NOMO-1 treated with dmso at 0.1 percent for 144 hours (cell line): ENCODE results near the gene SLC16A1.
"Not testable (repeated sequence)": the region's sequence is repeated elsewhere in the genome, so short reads cannot be mapped to it uniquely, and the experiment has no call there.

Experiments used
- DNase-seq: peaks from one replicate; lab custom pipeline; 2025; ENCODE audit not compliant: unreplicated experiment; lab: John Stamatoyannopoulos, UW

The SLC16A1 gene

DNA sequence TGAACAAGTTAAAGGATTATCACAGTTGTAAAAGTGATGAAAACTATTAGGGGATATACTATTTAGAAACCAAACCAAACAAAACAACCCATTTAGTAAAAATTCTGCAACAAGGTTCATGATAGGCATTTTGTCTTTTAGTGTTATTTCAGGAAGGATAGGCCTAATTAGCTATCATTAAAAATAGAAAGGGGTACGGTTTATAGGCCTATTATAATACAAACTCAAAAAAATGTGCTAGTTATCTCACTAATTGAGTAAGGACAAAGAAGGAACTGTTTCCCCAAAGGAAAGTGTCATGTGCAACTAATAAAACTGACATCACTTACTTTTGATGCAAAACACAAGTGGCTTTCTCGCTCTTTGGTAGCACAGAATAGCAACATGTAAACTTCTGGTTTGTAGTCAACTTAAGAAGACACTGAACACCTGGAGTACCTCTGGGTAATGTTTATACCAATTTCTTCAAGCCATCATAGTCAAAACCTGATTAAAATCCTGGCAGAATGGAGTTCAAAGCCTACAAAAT is 28.5 kb downstream of the SLC16A1 start:
- no peak for DNase-seq

DNA sequence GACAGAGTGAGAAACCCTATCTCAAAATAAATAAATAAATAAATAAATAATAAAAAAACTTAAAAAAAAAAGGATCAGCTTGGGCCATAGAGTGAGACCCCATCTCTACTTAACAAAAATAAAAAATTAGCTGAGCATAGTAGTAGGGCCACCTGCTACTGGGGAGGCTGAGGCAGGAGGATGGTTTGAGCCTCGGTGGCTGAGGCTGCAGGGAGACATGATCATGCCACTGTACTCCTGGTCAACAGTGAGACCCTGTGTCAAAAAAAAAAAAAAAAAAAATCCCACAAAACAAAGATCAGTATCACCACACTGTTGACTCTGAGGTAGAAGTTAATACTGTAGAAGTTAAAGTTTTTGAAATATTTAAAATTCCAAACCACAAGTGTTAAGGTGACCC is 29.1 kb downstream of the SLC16A1 start:
- no peak for DNase-seq

DNA sequence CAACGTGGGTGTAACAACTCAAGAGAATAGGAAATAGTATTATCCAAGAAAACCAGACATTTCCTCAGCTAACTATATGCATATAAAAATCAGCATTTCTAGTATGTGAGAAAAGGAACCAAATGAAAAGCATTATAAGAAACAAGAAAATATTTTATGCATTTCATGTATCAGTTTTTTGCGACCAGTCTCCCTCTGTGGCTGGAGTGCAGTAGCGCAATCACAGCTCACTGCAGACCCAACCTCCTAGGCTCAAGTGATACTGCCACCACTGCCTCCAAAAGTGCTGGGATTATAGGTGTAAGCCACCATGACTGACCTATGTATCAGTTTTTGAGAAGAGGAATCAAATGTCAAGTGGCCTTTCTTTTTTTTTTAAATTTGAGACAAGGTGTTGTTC is 31.0 kb downstream of the SLC16A1 start:
- DNase-seq: no peak

DNA sequence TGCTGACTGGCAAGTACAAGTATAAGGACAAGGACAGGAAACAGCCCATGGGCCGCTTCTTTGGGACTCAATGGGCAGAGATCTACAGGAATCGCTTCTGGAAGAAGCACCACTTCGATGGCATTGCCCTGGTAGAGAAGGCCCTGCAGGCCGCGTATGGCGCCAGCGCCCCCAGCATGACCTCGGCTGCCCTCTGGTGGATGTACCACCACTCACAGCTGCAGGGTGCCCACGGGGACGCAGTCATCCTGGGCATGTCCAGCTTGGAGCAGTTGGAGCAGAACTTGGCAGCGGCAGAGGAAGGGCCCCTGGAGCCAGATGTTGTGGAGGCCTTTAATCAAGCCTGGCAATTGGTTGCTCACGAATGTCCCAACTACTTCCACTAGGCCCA is 32.0 kb downstream of the SLC16A1 start:
- no peak for DNase-seq

DNA sequence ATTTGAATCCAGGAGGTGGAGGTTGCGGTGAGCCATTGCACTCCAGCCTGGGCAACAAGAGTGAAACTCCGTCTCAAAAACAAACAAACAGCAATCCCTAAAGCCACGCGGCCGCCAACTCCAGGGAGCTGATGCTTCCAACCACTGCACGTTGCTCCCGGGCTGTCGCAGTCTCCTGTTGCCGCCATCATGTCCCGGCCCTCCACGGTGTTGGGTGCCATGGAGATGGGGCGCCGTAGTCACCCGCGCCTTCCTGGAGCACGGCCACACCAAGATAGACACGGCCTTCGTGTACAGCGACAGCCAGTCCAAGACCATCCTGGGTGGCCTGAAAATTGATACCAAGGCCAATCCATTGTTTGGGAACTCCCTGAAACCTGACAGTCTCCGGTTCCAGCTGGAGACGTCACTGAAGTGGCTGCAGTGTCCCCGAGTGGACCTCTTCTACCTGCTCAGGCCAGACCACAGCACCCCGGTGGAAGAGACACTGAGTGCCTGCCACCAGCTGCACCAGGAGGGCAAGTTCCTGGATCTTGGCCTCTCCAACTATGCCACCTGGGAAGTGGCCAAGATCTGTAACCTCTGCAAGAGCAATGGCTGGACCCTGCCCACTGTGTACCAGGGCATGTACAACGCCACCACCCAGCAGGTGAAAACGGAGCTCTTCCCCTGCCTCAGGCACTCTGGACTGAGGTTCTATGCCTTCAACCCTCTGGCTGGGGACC is 32.6 kb downstream of the SLC16A1 start:
- DNase-seq: no peak

DNA sequence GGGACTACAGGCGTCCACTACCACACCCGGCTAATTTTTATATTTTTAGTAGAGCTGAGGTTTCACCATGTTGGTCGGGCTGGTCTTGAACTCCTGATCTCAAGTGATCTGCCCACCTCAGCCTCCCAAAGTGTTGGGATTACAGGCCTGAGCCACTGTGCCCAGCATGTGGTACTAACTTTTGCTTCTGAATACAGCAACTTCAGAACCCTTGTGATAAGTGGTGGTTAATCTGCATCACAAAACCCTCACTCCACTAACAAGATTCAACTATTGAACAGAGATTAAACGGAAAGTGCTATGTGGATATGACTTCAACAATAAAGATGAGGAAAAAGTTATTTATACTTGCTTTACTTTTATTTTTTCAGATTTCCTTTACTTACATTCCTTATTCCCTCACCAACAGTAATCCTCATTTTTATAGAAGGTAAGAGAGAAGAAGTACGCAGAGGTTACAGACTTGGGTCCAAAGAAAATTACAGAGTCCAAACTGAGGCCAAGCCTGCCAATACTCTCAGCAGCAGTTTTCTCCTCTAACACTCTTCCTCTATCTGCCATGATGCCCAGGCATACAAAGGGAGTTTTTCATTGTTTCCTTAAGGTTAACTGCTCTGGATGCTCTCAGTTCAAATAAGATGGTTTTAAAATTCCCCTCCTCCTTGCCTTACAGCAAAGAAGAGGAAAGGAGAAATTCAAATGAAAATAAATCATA is 44.3 kb downstream of the SLC16A1 start:
- DNase-seq: no peak

DNA sequence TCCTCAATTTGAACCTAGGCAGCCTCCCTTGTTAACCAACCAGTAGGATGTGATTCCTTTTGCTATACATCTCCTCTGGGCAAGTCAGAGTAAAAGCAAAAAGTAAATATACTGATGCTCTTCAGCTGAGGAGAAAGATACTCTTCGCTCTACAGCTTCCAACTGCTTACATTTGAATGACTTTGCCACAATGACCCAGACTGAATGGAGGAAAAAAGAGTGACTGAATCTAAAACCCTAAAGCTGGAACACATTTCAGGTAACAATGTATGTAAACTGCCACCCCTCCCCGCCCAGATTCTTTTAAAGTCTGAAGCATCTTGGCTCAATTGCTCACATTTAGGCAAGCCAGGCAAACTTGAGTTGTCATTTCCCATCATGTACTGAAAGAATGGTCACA is 46.1 kb downstream of the SLC16A1 start:
- DNase-seq: no peak

DNA sequence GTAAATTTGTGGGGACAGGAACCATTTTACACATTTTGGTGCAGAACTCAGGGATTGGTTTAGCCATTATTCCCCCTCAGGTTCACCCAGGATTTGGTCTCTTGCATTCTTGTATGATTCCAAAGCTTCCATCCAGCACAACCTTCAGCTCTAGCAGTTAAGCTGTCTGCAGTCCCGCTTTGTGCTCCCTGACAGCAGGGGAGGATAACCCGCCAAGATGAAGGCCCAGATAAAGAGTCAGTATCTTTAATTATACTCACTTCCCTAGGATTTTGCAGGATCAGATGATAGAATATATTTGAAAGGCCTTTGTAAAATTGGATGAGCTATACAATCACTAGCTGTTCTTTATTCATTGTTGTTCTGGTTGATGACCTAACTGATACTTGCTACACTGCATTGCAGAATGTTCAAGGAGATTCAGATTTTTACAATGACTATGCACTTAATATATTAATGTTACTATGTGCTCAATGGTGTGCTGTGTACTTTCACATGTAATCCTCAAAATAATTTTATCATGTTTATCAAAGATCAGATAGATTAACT is 49.8 kb downstream of the SLC16A1 start:
- no peak for DNase-seq

DNA sequence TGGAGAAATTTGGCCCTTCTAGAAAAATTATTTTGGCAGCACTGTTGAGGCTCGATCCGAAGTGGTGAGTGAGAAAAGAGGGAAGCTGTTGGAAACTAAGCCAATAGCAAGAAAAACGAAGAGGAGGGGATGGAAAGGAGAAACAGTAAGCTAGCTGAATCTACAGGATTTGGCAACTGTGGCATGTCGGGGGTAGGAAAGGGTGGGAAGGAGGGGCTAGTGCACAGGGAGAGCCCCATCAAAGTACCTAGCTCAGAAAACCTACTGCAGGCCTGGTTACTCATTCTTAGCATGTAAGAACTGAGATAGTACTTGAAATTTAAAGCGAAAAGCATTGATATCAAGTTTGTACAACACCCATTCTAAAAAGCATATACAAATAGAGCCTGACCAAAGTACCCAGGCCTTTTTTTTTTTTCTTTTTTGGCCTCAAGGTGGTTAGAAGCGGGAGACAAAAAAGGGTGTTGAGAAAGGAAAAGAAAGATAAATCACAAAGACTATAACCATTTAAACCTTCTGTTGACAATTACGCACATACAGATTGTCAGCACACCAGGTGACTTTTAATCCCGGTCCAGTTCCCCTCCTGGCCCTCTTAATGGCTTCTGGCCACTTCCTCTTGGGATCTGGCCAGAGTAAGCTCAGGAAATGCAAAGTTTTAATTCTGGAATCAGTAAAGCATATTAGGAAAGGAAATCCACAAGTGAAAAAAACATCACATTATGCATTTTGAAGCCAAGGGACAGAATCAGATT is 50.4 kb downstream of the SLC16A1 start:
- DNase-seq: no peak

DNA sequence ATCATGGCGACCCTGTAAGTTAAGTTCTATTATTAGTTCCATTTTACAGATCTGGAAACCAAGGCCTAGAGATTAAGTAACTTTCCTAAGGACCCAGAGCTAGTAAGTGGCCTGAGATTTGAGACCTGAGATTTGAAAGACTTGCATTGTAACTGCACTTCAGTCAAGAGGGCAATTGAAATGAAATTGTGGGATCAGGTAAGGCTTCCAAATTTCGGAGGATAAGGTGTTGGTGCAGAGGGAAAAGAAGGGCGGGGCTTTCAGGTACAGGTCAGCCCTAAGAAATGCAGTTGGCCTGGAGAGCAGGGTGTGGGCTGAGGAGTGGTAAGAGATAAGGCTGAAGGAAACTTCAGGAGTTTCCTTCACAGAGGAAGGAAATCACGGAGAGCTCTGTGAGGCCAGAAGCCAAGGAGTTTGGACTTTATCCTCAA is 51.1 kb downstream of the SLC16A1 start:
- DNase-seq: no peak

DNA sequence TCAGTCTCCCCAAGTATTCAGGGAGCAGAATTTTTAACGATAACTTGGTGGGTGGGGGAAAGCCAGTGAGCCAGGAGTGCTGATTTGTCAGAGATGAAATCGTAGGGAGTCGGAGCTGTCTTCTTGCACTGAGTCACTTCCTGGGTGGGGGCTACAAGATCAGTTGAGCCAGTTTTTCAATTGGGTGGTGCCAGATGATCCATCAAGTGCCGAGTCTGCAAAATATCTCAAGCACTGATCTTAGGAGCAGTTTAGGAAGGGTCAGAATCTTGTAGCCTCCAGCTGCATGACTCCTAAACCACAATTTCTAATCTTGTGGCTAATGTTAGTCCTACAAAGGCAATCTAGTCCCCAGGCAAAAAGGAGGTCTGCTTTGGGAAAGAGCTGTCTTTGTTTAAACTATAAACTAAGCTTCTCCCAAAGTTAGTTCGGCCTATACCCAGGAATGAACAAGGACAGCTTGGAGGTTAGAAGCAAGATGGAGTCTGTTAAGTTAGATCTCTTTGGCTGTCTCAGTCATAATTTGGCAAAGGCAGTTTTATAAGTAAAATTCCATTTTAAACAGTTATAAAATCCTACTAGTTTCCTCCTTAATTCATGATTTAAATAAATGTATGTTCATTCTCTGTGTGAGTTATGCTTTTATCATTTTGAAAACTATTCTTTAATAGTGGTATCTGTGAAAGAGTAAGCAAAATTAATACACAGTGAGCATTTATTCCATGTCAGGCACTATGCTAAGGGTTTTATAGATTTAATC is 51.7 kb downstream of the SLC16A1 start:
- no peak for DNase-seq

DNA sequence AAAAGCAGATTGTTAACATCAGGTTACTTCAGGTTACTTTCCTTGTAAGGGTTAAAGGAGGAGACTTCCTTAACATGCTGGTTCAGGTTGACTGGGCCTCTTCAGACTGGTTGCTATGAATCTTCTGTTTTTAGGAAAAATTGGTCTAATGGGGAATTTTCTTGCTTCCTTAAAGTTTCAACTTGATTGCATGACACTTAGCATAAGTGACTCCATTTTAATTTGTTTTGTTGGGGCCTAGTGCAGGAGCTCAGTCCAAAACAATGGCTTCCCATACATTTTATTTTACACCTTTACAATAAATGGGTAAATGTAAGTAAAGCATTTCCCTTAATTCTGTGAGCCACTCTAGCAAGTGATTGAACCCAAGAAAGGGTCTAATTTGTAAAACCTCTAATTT is 53.8 kb downstream of the SLC16A1 start:
- no peak for DNase-seq

DNA sequence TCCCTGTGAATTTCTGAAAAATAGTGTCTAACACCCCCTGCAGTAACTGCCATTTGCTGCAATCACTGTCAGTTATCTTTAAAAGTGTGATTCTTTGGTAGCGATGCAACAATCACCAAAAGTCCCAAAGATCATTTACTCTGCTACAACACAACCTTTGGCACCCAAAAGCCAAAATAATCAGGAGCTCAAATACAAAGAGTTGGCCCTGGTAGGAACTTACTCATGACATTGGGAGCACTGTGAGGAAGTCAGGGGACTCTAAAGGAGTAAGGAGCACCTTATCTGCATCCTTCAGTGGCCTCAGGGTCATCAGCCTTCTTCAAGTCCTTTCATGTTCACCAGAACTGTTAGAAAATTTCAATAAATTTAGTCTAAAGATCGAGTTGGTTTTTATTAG is 54.6 kb downstream of the SLC16A1 start:
- no peak for DNase-seq

DNA sequence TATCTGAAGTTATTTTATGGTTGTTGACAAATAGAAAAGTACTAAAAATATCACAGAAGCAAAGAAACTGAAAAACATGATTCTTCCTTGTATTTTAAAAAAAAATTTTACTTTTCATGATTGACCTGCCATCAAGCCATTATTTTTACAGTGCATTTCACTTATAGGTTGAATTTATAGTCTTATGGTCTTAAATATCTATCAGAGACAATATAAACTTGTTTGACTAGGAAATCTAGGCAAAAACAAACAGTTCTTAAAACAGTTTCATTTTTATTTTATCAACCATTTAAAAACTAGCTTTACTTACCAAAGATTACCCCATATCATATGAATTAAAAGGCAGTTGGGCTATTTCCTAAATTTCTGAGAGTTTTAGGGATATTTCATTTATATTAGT is 59.2 kb downstream of the SLC16A1 start:
- no peak for DNase-seq

DNA sequence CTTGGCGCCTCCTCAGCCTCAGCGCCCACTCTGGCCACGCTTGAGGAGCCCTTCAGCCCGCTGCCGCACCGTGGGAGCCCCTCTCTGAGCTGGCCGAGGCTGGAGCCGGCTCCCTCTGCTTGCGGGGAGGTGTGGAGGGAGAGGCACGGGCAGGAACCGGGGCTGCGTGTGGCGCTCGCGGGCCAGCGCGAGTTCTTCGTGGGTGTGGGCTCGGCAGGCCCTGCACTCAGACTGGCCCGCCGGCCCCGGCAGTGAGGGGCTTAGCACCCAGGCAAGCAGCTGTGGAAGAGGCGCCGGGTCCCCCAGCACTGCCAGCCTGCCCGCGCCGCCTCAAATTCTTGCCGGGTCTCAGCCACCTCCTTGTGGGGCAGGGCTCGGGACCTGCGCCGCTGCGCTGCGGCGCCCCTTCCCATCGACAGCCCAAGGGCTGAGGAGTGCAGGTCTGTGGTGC is 61.4 kb downstream of the SLC16A1 start:
- no peak for DNase-seq

DNA sequence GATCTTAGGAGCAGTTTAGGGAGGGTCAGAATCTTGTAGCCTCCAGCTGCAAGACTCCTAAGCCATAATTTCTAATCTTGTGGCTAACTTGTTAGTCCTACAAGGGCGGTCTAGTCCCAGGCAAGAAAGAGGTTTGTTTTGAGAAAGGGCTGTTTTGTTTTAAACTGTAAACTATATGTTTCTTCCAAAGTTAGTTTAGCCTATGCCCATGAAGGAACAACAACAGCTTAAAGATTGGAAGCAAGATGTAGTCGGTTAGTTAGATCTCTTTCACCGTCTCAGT is 62.0 kb downstream of the SLC16A1 start:
- DNase-seq: no peak

DNA sequence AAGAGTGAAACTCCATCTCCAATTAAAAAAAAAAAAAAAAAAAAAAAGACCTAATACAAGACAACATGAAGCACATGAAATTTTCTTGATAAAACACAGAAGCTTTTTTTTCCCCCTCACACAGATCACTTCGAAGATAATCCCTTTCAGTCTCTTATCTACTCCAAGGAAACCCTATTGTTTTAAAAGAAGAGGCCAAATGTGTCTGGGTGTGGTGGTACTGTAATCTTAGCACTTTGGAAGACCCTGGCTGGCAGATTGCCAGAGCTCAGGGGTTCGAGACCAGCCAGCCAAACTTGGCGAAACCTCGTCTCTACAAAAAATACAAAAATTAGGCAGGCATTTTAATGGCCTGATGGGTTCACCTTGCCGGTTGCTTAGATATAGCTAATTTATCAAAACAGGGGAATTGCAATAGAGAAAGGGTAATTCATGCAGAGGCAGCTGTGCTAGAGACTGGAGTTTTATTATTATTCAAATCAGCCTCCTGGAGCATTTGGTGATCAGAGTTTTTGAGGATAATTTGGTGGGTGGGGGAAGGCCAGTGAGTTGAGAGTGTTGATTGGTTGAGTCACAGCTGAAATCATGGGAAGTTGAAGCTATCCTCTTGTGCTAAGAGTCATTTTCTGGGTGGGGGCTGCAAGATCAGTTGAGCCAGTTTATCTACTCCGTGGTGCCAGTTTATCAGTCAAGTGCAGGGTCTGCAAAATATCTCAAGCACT is 62.5 kb downstream of the SLC16A1 start:
- no peak for DNase-seq

DNA sequence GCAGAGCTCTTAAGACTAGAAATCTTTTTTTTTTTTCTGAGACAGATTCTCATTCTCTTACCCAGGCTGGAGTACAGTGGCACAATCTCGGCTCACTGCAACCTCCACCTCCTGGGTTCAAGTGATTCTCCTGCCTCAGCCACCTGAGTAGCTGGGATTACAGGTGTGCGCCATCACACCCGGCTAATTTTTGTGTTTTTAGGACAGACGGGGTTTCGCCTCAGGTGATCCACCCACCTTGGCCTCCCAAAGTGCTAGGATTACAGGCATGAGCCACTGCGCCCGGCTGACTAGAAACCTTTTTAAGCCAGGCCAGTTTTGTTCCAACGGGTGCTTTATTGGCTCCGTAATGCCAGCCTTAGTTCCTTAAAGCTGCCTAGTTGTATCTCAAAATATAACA is 66.1 kb downstream of the SLC16A1 start:
- DNase-seq: not testable (repeated sequence)

DNA sequence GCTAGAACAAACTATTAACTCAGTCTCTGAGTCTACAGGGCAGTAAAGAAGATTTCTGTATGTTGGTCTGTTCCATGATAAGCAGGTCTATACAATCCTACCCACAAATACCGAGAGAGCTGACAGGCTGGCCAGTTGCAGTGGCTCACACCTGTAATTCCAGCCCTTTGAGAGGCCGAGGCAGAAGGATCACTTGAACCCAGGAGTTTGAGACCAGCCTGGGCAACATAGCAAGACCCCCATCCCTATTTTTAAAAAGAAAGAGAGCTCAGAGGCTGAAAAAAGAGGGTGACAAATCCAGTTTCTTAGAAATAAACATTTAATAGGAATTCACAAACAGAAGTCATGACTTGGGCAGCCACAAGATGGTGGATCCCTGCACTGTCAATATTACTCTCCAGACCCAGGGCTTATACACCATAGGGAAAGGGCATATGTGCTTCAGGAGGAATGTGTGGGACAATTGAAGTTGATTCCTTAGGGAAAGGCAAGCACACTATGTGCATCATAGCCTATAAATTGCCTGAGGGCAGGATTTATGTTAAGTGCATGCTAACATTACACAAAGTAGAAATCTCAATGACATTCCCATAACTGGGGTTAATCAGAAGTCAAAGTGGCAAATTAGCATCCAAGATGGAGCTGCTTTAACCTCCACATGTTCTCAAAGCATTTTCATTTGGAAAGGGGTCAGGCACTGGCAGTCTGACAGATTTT is 66.8 kb downstream of the SLC16A1 start:
- DNase-seq: no peak

DNA sequence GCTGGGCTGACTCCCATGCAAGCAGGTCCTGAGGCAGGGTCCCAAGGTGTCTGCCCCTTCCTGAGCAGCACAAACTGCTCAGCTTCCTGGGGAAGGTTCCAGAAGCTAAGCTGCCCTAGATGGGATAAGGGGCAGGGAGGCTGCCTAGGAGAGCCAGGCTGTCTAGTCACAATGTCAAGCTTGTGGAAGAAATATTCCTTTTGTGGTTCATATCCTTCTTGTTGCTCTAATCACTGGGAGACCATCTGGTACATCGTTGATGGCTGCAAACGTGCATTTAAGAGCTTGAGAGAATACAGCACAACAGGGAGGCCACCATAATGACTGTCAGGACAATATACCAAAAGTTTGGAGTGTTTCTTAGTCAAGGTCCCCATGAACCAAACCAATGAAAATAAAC is 67.4 kb downstream of the SLC16A1 start:
- DNase-seq: no peak
